ENCODE measurements around the gene OXT.
A peak's percentile ranks its signal among the peaks of the same experiment; 100 is the strongest.

OXT gene

GRCh38 chr20:3088031-3088430, 16.6 kb downstream of the OXT start:
- no peak for DNase-seq

DNA sequence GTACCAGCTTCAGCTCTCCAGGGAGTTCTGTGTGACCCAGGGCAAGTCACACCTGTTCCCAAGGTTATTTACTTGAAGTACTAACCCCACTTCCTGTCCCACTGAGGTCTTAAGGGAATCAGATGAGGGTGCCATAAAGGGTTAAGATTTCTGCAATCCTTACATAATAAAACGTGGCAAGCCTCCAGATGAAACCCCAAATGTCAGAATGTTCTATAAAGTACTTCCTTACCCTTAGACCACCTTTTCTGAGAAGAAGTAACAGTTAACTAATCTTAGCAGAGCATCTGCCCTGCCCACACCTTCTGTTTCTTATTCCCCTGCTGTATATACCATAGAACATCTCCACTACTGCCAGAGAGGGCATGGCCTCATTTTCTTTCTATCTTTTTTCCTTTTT, 19.1 kb downstream of the OXT start:
- H3K36me3 ChIP-seq (replicated peaks): no peaks in the 10 kb centered on the region
- DNase-seq: no peak
- TF ChIP-seq, protein P1, sequence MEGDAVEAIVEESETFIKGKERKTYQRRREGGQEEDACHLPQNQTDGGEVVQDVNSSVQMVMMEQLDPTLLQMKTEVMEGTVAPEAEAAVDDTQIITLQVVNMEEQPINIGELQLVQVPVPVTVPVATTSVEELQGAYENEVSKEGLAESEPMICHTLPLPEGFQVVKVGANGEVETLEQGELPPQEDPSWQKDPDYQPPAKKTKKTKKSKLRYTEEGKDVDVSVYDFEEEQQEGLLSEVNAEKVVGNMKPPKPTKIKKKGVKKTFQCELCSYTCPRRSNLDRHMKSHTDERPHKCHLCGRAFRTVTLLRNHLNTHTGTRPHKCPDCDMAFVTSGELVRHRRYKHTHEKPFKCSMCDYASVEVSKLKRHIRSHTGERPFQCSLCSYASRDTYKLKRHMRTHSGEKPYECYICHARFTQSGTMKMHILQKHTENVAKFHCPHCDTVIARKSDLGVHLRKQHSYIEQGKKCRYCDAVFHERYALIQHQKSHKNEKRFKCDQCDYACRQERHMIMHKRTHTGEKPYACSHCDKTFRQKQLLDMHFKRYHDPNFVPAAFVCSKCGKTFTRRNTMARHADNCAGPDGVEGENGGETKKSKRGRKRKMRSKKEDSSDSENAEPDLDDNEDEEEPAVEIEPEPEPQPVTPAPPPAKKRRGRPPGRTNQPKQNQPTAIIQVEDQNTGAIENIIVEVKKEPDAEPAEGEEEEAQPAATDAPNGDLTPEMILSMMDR (IDR thresholded peaks at IDR 0.05; ENCODE audit: low read depth, low read length, missing control alignments): no peak
- H3K27ac ChIP-seq: no peak overlapping the region
- in situ Hi-C loops (cut with HindIII; ENCODE audit: low pct_ligation_motif_present, low sequenced_read_pairs): no loop called here
- peaks cover 2% of the 10 kb centered on the region for H3K27me3 ChIP-seq (replicated peaks)
- H3K4me3 ChIP-seq (ENCODE audit: low read depth, low read length): no peak overlapping the region

More at GRCh38 chr20:3088031-3088430, 16.6 kb downstream of the OXT start:
- no peaks in the 10 kb centered on the region for H3K36me3 ChIP-seq (replicated peaks)
- H3K4me3 ChIP-seq (ENCODE audit: low read depth, low read length): no peak overlapping the region
- peaks cover 14% of the 10 kb centered on the region for H3K27me3 ChIP-seq (replicated peaks)
- in situ Hi-C loops (cut with HindIII; ENCODE audit: low pct_ligation_motif_present, low sequenced_read_pairs): no loop called here
- TF ChIP-seq, protein P1 (IDR thresholded peaks at IDR 0.05; ENCODE audit: low read depth, low read length, missing control alignments): no peak
- no peak overlapping the region for H3K27ac ChIP-seq

DNA sequence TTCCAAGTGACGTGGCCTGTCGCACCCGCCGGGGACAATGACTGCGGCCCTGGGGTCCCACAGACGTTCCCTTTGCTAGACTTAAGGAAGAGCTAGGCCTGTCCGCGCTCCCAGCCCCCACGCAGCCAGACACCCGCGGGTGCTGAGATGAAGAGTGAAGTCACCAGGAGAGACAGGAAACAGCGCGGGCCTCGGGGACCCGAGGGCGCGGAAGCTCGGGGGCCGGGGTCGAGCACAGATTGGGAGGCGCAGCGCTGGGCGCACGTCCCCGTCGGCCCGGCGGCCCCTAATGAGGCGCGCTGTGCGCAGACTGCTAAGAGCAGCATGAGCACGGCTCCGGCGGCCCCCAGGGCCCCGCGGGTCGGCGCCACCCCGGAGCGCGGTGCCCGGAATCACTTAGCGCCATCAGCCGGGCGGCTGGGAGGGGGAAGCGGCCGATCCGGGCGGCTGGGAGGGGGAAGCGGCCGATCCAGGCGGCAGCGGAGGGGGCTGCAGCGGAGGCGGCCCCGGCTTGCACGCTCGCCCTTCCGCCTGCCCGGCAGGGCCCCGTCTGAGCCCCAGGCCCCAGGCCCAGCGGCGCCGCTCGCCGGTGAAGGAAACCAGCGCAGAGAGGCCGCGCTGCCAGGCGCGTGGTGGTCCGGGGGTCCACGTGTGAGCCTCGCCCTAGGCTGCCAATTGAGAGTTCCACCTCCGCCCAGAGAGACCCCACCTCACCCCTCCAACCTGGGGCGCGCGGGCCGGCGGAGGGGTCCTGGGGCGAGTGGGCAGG, 21.4 kb downstream of the OXT start:
- DNase-seq: no peak
- Histone ChIP-seq H3K27me3 (replicated peaks) (peaks cover 2% of the 10 kb centered on the region), H3K36me3 (replicated peaks) (no peaks in the 10 kb centered on the region), H3K27ac (no peak overlapping the region), H3K4me3 (ENCODE audit: low read depth, low read length) (peak overlapping the region; percentile 44)
- TF ChIP-seq, protein P1 (IDR thresholded peaks at IDR 0.05; ENCODE audit: low read depth, low read length, missing control alignments): no peak
- in situ Hi-C loops (cut with HindIII; ENCODE audit: low pct_ligation_motif_present, low sequenced_read_pairs): no loop called here

DNA sequence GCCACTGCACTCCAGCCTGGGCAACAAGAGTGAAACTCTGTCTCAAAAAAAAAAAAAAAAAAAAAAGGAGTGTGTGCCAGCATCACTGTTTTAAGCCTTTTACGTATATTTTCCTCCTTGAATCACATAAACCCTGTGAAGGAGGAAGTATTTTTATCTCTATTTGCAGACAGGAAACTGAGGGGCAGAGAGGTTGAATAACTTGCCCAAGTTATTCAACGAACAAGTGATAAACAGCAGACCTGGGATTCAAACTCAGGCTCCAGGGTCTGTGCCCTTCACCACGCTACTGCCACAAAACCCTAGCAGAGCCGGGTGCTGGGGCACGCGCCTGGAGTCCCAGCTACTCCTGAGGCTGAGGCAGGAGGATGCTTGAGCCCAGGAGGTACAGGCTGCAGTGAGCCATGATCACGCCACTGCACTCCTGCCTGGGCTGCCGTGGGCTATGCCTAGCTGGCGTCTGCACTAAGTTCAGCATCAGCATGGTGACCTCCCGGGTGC, 22.5 kb downstream of the OXT start:
- Histone ChIP-seq H3K27me3 (replicated peaks) (peaks cover 2% of the 10 kb centered on the region), H3K36me3 (replicated peaks) (no peaks in the 10 kb centered on the region), H3K27ac (no peak overlapping the region), H3K4me3 (ENCODE audit: low read depth, low read length) (no peak overlapping the region)
- DNase-seq: no peak
- TF ChIP-seq, protein P1 (IDR thresholded peaks at IDR 0.05; ENCODE audit: low read depth, low read length, missing control alignments): no peak
- in situ Hi-C loops (cut with HindIII; ENCODE audit: low pct_ligation_motif_present, low sequenced_read_pairs): no loop called here

- Histone ChIP-seq H3K27ac (no peak overlapping the region), H3K36me3 (replicated peaks) (no peaks in the 10 kb centered on the region), H3K4me3 (ENCODE audit: low read depth, low read length) (no peak overlapping the region), H3K27me3 (replicated peaks) (no peaks in the 10 kb centered on the region)
- in situ Hi-C loops (cut with HindIII; ENCODE audit: low pct_ligation_motif_present, low sequenced_read_pairs): no loop called here
- TF ChIP-seq, protein P1 (IDR thresholded peaks at IDR 0.05; ENCODE audit: low read depth, low read length, missing control alignments): no peak
- no peak for DNase-seq
Observed at GRCh38 chr20:3094848-3095629, 23.6 kb downstream of the OXT start.

Data from brain microvascular endothelial cell (primary cell).